HepG2 (cell line): ENCODE results near the gene KIAA0232. TPM values are rescaled to one million over a fixed set of nuclear protein-coding genes. Genes with fewer than 3 reads are reported as not detected.

Experiments used
- GLI4 ChIP-seq: sonication (generic); formaldehyde crosslinking; IDR thresholded peaks from 2 replicates; pipeline ENCODE4 v1.5.1; 2020; ENCODE audit warnings: missing genetic modification reagents, mild to moderate bottlenecking, moderate library complexity, borderline replicate concordance
- MEIS2 ChIP-seq: sonication (generic); formaldehyde crosslinking; IDR thresholded peaks from 2 replicates; pipeline ENCODE4 v1.9.0; 2021; ENCODE audit warnings: mild to moderate bottlenecking, missing genetic modification reagents
- MXD4 ChIP-seq: IDR thresholded peaks from 2 replicates; pipeline ENCODE4 v1.6.1; 2016; ENCODE audit warnings: mild to moderate bottlenecking, missing biosample characterization, missing genetic modification reagents
- NR3C1 ChIP-seq: sonication (generic); formaldehyde crosslinking; IDR thresholded peaks from 2 replicates; pipeline ENCODE4 v1.4.0; 2020; ENCODE audit warnings: missing genetic modification reagents
- POLR2G ChIP-seq: fragments of 200-400 bp; formaldehyde crosslinking; IDR thresholded peaks from 2 replicates; pipeline ENCODE4 v1.6.1; 2018; ENCODE audit warnings: mild to moderate bottlenecking, low read depth, low read length, moderate library complexity
- RBFOX2 ChIP-seq: fragments of 200-400 bp; formaldehyde crosslinking; IDR thresholded peaks from 2 replicates; pipeline ENCODE4 v1.6.1; 2017; ENCODE audit warnings: low read depth, mild to moderate bottlenecking, low read length
- RELA ChIP-seq: sonication (generic); formaldehyde crosslinking; IDR thresholded peaks from 2 replicates; pipeline ENCODE4 v1.4.0; 2020; ENCODE audit warnings: missing genetic modification reagents
- SRF ChIP-seq: IDR thresholded peaks from 2 replicates; pipeline ENCODE4 v1.6.1; 2011; ENCODE audit warnings: mild to moderate bottlenecking, low read depth, low read length, moderate library complexity
- TBX3 ChIP-seq: fragments of 450-650 bp; IDR thresholded peaks from 2 replicates; pipeline ENCODE4 v1.6.1; 2017; ENCODE audit warnings: antibody characterized with exemption, mild to moderate bottlenecking, inconsistent platforms, borderline replicate concordance
- TOE1 ChIP-seq: sonication (generic); formaldehyde crosslinking; IDR thresholded peaks from 2 replicates; pipeline ENCODE4 v1.4.0; 2020; ENCODE audit warnings: mild to moderate bottlenecking, missing genetic modification reagents
- TSC22D2 ChIP-seq: sonication (generic); formaldehyde crosslinking; IDR thresholded peaks from 2 replicates; pipeline ENCODE4 v1.5.1; 2020; ENCODE audit warnings: missing genetic modification reagents, mild to moderate bottlenecking, borderline replicate concordance
- ZBTB8A ChIP-seq: sonication (generic); formaldehyde crosslinking; IDR thresholded peaks from 2 replicates; pipeline ENCODE4 v1.4.0; 2020; ENCODE audit warnings: mild to moderate bottlenecking, low read depth, missing genetic modification reagents, borderline replicate concordance
- ZFP1 ChIP-seq: IDR thresholded peaks from 2 replicates; pipeline ENCODE4 v1.6.1; 2016
- ZMAT3 ChIP-seq: sonication (generic); formaldehyde crosslinking; conservative IDR thresholded peaks from 2 replicates; pipeline ENCODE4 v1.7.0; 2021; ENCODE audit warnings: missing genetic modification reagents
- ZNF224 ChIP-seq: sonication (generic); formaldehyde crosslinking; IDR thresholded peaks from 2 replicates; pipeline ENCODE4 v1.5.0; 2020; ENCODE audit warnings: mild to moderate bottlenecking, missing genetic modification reagents
- ZNF468 ChIP-seq: sonication (generic); formaldehyde crosslinking; IDR thresholded peaks from 2 replicates; pipeline ENCODE4 v1.8.0; 2022; ENCODE audit warnings: mild to moderate bottlenecking, moderate library complexity, missing genetic modification reagents
- ZNF777 ChIP-seq: sonication (generic); formaldehyde crosslinking; IDR thresholded peaks from 2 replicates; pipeline ENCODE4 v1.4.0; 2020; ENCODE audit warnings: missing genetic modification reagents
- ZNF792 ChIP-seq: IDR thresholded peaks from 2 replicates; pipeline ENCODE4 v1.6.1; 2016
- ZNF839 ChIP-seq: sonication (generic); formaldehyde crosslinking; IDR thresholded peaks from 2 replicates; pipeline ENCODE4 v1.4.0; 2020; ENCODE audit warnings: missing genetic modification reagents, mild to moderate bottlenecking, borderline replicate concordance
- polyA plus RNA-seq, 8 experiments: library from polyadenylated mRNA; depleted of rRNA in 3 of 8; stranded (reverse) in 7 of 8; unstranded in 1 of 8; fragments of >200 nt; fragmentation: Illumina TruSeq in 4 of 8; extraction: Trizol in 4 of 8; gene quantifications; 2 replicates each; pipeline versions ENCODE4 v1.2.1 to v1.2.3, GENCODE V29; 2011 to 2016; ENCODE audit warnings: low read depth in 4 of 8, missing spikeins in 1 of 8, mixed read lengths in 1 of 8; ENCODE audit not compliant: insufficient read depth in 1 of 8
- total RNA-seq, 5 experiments: library from RNA; depleted of rRNA; stranded (reverse); fragments of >200 nt; fragmentation: Illumina TruSeq; extraction: Trizol; gene quantifications; 2 replicates each; pipeline ENCODE4 v1.2.3, GENCODE V29; 2016; ENCODE audit warnings: low read depth in 1 of 5
- TF ChIP-seq, protein P1 (sequence below): sonication (generic); formaldehyde crosslinking; IDR thresholded peaks from 2 replicates; pipeline ENCODE4 v1.4.0; 2020; ENCODE audit warnings: mild to moderate bottlenecking, missing genetic modification reagents
- TF ChIP-seq, protein P2 (sequence below): sonication (generic); formaldehyde crosslinking; IDR thresholded peaks from 2 replicates; pipeline ENCODE4 v1.4.0; 2020; ENCODE audit warnings: mild to moderate bottlenecking, missing genetic modification reagents
- TF ChIP-seq, protein P3 (sequence below), 2 experiments: sonication (generic) in 1 of 2; formaldehyde crosslinking in 1 of 2; IDR thresholded peaks; 2 replicates each; pipeline versions ENCODE4 v1.4.0 to v1.6.1; 2016 to 2020; ENCODE audit warnings: borderline replicate concordance in 1 of 2, low read depth in 1 of 2, mild to moderate bottlenecking in 1 of 2, missing genetic modification reagents in 1 of 2
- TF ChIP-seq, protein P4 (sequence below): sonication (generic); formaldehyde crosslinking; IDR thresholded peaks from 2 replicates; pipeline ENCODE4 v1.4.0; 2020; ENCODE audit warnings: missing genetic modification reagents, borderline replicate concordance

The KIAA0232 gene
- total and polyA plus RNA-seq, 2 of the 13 experiments (the other 11 are each of a cell fraction or from before 2014, with no cell fraction given): 7.8 to 17.1 TPM

DNA sequence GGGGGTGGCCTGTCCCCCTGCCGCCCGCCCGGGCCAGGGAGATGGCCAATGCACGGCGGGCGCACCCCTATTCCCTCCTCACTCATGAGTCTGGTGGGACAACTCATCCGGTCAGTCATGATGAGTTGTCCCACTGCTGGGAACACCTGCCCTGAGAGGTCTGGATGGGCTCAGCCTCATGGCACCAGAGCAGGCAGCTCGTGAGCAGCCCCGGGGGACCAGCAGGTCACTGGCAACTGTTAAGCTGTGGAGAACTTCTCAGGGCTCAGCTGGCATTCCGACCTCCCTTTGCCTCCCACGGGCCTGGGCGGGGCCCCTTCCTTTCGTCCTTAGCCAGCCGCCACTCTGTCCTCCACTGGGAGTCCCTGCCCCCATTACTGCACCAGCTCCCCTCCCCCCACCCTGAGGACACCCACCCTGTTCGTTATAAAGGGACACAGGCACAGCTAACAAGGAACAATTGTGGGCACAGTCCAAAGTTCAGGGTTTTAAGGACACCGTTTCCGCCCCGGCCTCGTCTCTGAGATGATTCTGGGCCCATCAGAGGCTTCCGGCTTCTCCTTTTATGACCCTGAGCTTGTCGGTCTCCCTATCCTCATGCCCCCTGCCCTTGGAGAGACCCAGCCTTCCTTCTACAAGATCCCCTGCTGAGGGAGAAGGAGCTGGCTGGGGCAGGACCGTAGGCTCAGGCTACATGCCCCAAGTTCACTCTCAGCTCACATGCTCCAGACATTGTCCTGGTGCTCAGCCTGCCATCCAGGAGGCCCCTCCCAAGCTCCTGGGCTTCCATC lies 14.6 kb upstream of the KIAA0232 start (continued):
- TF ChIP-seq SRF (peak; percentile 71; the same call in 1 of the 2 replicates), POLR2G (0 out of 2 replicates have a peak, but pooled peaks have one; percentile 39), TOE1 (CRISPR knock-in tag) (no peak), ZNF777 (CRISPR knock-in tag) (peak; percentile 41; the same call in 1 of the 2 replicates), RELA (CRISPR knock-in tag) (no peak), TSC22D2 (no peak), ZNF792 (CRISPR knock-in tag) (peak; percentile 38; the same call in 1 of the 2 replicates), MEIS2 (CRISPR knock-in tag) (peak; percentile 39; the same call in 1 of the 2 replicates), GLI4 (CRISPR knock-in tag) (no peak), ZBTB8A (CRISPR knock-in tag) (no peak), ZNF224 (CRISPR knock-in tag) (no peak), ZNF468 (CRISPR knock-in tag) (no peak), TBX3 (no peak), NR3C1 (CRISPR knock-in tag) (no peak), ZFP1 (CRISPR knock-in tag) (no peak), ZMAT3 (CRISPR knock-in tag) (peak; percentile 42; the same call in 1 of the 2 replicates), RBFOX2 (peak; percentile 44; the same call in 1 of the 2 replicates), ZNF839 (CRISPR knock-in tag) (no peak), MXD4 (no peak)
- TF ChIP-seq, protein P1, sequence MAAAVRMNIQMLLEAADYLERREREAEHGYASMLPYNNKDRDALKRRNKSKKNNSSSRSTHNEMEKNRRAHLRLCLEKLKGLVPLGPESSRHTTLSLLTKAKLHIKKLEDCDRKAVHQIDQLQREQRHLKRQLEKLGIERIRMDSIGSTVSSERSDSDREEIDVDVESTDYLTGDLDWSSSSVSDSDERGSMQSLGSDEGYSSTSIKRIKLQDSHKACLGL (CRISPR knock-in tag): no peak
- TF ChIP-seq, protein P2, sequence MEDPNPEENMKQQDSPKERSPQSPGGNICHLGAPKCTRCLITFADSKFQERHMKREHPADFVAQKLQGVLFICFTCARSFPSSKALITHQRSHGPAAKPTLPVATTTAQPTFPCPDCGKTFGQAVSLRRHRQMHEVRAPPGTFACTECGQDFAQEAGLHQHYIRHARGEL (CRISPR knock-in tag): no peak
- TF ChIP-seq, protein P3, sequence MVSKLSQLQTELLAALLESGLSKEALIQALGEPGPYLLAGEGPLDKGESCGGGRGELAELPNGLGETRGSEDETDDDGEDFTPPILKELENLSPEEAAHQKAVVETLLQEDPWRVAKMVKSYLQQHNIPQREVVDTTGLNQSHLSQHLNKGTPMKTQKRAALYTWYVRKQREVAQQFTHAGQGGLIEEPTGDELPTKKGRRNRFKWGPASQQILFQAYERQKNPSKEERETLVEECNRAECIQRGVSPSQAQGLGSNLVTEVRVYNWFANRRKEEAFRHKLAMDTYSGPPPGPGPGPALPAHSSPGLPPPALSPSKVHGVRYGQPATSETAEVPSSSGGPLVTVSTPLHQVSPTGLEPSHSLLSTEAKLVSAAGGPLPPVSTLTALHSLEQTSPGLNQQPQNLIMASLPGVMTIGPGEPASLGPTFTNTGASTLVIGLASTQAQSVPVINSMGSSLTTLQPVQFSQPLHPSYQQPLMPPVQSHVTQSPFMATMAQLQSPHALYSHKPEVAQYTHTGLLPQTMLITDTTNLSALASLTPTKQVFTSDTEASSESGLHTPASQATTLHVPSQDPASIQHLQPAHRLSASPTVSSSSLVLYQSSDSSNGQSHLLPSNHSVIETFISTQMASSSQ (IDR thresholded peaks at IDR 0.05; ENCODE audit: low read depth): no peak
- TF ChIP-seq, protein P3 (CRISPR knock-in tag; IDR thresholded peaks at IDR 0.05; ENCODE audit: borderline replicate concordance): peak; percentile 66; the same call in 1 of the 2 replicates
- TF ChIP-seq, protein P4, sequence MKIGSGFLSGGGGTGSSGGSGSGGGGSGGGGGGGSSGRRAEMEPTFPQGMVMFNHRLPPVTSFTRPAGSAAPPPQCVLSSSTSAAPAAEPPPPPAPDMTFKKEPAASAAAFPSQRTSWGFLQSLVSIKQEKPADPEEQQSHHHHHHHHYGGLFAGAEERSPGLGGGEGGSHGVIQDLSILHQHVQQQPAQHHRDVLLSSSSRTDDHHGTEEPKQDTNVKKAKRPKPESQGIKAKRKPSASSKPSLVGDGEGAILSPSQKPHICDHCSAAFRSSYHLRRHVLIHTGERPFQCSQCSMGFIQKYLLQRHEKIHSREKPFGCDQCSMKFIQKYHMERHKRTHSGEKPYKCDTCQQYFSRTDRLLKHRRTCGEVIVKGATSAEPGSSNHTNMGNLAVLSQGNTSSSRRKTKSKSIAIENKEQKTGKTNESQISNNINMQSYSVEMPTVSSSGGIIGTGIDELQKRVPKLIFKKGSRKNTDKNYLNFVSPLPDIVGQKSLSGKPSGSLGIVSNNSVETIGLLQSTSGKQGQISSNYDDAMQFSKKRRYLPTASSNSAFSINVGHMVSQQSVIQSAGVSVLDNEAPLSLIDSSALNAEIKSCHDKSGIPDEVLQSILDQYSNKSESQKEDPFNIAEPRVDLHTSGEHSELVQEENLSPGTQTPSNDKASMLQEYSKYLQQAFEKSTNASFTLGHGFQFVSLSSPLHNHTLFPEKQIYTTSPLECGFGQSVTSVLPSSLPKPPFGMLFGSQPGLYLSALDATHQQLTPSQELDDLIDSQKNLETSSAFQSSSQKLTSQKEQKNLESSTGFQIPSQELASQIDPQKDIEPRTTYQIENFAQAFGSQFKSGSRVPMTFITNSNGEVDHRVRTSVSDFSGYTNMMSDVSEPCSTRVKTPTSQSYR (CRISPR knock-in tag): peak; percentile 94
